Upper lobe of left lung (tissue), 4 donors: ENCODE measurements around the gene OPCML.

Source experiments
- EP300 ChIP-seq, 4 donors: sonication (generic); formaldehyde crosslinking; IDR thresholded peaks; one replicate each; pipeline ENCODE4 v1.5.1; 2017; ENCODE audit warnings: antibody characterized with exemption in 4 of 4, control low read depth in 2 of 4
- POLR2A ChIP-seq, 4 donors: fragments of 450-650 bp; IDR thresholded peaks; one replicate each; pipeline ENCODE4 v1.5.1; 2016 to 2017; ENCODE audit warnings: antibody characterized with exemption in 4 of 4, mild to moderate bottlenecking in 2 of 4
- POLR2AphosphoS5 ChIP-seq, 2 donors: sonication (generic); formaldehyde crosslinking; IDR thresholded peaks; one replicate each; pipeline ENCODE4 v1.5.1; 2017; ENCODE audit warnings: antibody characterized with exemption in 2 of 2
- TF ChIP-seq, protein P1 (sequence below), 6 experiments: fragments of 450-650 bp in 4 of 6; fragments of 200-600 bp in 2 of 6; sonication (generic) in 2 of 6; IDR thresholded peaks; one replicate each; pipeline ENCODE4 v1.5.1; 2016 to 2019; ENCODE audit warnings: antibody characterized with exemption in 6 of 6

DNA sequence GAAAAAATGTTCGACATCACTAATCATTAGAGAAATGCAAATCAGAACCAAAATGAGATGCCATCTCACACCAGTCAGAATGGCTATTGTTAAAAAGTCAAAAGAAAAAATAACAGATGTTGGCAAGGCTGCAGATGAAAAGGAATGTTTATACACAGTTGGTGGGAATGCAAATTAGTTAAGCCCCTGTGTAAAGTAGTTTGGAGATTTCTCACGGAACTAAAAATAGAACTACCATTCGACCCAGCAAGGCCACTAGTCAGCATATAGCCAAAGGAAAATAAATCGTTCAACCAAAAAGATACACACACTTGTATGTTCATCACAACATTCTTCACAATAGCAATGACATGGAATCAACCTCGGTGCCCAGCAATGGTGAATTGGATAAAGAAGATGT lies 503.2 kb downstream of the OPCML start:
- TF ChIP-seq POLR2AphosphoS5 (IDR thresholded peaks at IDR 0.05): no peak
- no peak for TF ChIP-seq POLR2A (IDR thresholded peaks at IDR 0.05)
- TF ChIP-seq, protein P1, sequence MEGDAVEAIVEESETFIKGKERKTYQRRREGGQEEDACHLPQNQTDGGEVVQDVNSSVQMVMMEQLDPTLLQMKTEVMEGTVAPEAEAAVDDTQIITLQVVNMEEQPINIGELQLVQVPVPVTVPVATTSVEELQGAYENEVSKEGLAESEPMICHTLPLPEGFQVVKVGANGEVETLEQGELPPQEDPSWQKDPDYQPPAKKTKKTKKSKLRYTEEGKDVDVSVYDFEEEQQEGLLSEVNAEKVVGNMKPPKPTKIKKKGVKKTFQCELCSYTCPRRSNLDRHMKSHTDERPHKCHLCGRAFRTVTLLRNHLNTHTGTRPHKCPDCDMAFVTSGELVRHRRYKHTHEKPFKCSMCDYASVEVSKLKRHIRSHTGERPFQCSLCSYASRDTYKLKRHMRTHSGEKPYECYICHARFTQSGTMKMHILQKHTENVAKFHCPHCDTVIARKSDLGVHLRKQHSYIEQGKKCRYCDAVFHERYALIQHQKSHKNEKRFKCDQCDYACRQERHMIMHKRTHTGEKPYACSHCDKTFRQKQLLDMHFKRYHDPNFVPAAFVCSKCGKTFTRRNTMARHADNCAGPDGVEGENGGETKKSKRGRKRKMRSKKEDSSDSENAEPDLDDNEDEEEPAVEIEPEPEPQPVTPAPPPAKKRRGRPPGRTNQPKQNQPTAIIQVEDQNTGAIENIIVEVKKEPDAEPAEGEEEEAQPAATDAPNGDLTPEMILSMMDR (IDR thresholded peaks at IDR 0.05): no peak
- no peak for TF ChIP-seq EP300 (IDR thresholded peaks at IDR 0.05)
